ENCODE data around the gene FOXD2.
"Not testable (repeated sequence)": the region's sequence is repeated elsewhere in the genome, so short reads cannot be mapped to it uniquely, and the experiment has no call there.

The FOXD2 gene

GRCh38 chr1:47439819-47440598 lies 2.2 kb downstream of the FOXD2 start:
- DNase-seq (ENCODE audit: low spot score) = no peak

- no peak for DNase-seq (ENCODE audit: low spot score)
Measured at GRCh38 chr1:47440599-47441081, 2.8 kb downstream of the FOXD2 start.

GRCh38 chr1:47441450-47442106 lies 3.7 kb downstream of the FOXD2 start:
- DNase-seq (ENCODE audit: low spot score) = no peak

GRCh38 chr1:47442202-47442601 lies 4.4 kb downstream of the FOXD2 start:
- no peak for DNase-seq (ENCODE audit: low spot score)

GRCh38 chr1:47442842-47443529 lies 5.1 kb downstream of the FOXD2 start:
- no peak for DNase-seq (ENCODE audit: low spot score)

- DNase-seq (ENCODE audit: low spot score) = no peak
Measured at GRCh38 chr1:47443530-47444296, 5.9 kb downstream of the FOXD2 start.

GRCh38 chr1:47444297-47444561 lies 6.4 kb downstream of the FOXD2 start:
- no peak for DNase-seq (ENCODE audit: low spot score)

- no peak for DNase-seq (ENCODE audit: low spot score)
Measured at GRCh38 chr1:47444562-47445465, 7.0 kb downstream of the FOXD2 start.

GRCh38 chr1:47445823-47446550 lies 8.1 kb downstream of the FOXD2 start:
- no peak for DNase-seq (ENCODE audit: low spot score)

GRCh38 chr1:47448462-47449222 lies 10.8 kb downstream of the FOXD2 start:
- no peak for DNase-seq (ENCODE audit: low spot score)

GRCh38 chr1:47449822-47450552 lies 12.1 kb downstream of the FOXD2 start:
- no peak for DNase-seq (ENCODE audit: low spot score)

GRCh38 chr1:47450606-47451005 lies 12.8 kb downstream of the FOXD2 start:
- DNase-seq (ENCODE audit: low spot score) = no peak

GRCh38 chr1:47452426-47452825 lies 14.6 kb downstream of the FOXD2 start:
- DNase-seq (ENCODE audit: low spot score) = no peak

GRCh38 chr1:47453910-47454309 lies 16.1 kb downstream of the FOXD2 start:
- not testable (repeated sequence) for DNase-seq (ENCODE audit: low spot score)

GRCh38 chr1:47456250-47456649 lies 18.4 kb downstream of the FOXD2 start:
- DNase-seq (ENCODE audit: low spot score) = no peak

GRCh38 chr1:47457547-47457946 lies 19.7 kb downstream of the FOXD2 start:
- DNase-seq (ENCODE audit: low spot score) = not testable (repeated sequence)

GRCh38 chr1:47459253-47459788 lies 21.5 kb downstream of the FOXD2 start:
- no peak for DNase-seq (ENCODE audit: low spot score)

- DNase-seq (ENCODE audit: low spot score) = no peak
Measured at GRCh38 chr1:47460040-47460439, 22.2 kb downstream of the FOXD2 start.

- DNase-seq (ENCODE audit: low spot score) = no peak
Measured at GRCh38 chr1:47460456-47460855, 22.6 kb downstream of the FOXD2 start.
